CD4-positive, alpha-beta T cell treated with Interleukin-21 for 1 hour (primary cell): ENCODE results near the gene PANK1.

Source experiments
- DNase-seq: peaks from one replicate; pipeline ENCODE4 v3.0.0-alpha.2; 2020

The PANK1 gene

GRCh38 chr10:89615824-89616223 is 29.2 kb downstream of the PANK1 start:
- no peak for DNase-seq

- peak; percentile 29 for DNase-seq
Observed at GRCh38 chr10:89615112-89615511, 29.9 kb downstream of the PANK1 start.

- no peak for DNase-seq
Observed at GRCh38 chr10:89613582-89613981, 31.5 kb downstream of the PANK1 start.

GRCh38 chr10:89611282-89611681 is 33.8 kb downstream of the PANK1 start:
- DNase-seq, result no peak

GRCh38 chr10:89609833-89610346 is 35.2 kb downstream of the PANK1 start:
- no peak for DNase-seq

GRCh38 chr10:89604200-89604599 is 40.8 kb downstream of the PANK1 start:
- DNase-seq, result no peak

- DNase-seq, result no peak
Observed at GRCh38 chr10:89602919-89603318, 42.1 kb downstream of the PANK1 start.

GRCh38 chr10:89601728-89602361 is 43.2 kb downstream of the PANK1 start:
- no peak for DNase-seq

GRCh38 chr10:89600041-89600440 is 45.0 kb downstream of the PANK1 start:
- DNase-seq, result no peak

- DNase-seq, result no peak
Observed at GRCh38 chr10:89593043-89593442, 52.0 kb downstream of the PANK1 start.

- no peak for DNase-seq
Observed at GRCh38 chr10:89592539-89592938, 52.5 kb downstream of the PANK1 start.

GRCh38 chr10:89591796-89592271 is 53.2 kb downstream of the PANK1 start:
- no peak for DNase-seq

- DNase-seq, result no peak
Observed at GRCh38 chr10:89591111-89591795, 53.8 kb downstream of the PANK1 start.

GRCh38 chr10:89590326-89590725 is 54.7 kb downstream of the PANK1 start:
- no peak for DNase-seq

GRCh38 chr10:89589101-89589720 is 55.8 kb downstream of the PANK1 start:
- no peak for DNase-seq

- no peak for DNase-seq
Observed at GRCh38 chr10:89588671-89589070, 56.4 kb downstream of the PANK1 start.

- DNase-seq, result no peak
Observed at GRCh38 chr10:89582022-89582421, 63.0 kb downstream of the PANK1 start.

- no peak for DNase-seq
Observed at GRCh38 chr10:89580243-89580642, 64.8 kb downstream of the PANK1 start.

- no peak for DNase-seq
Observed at GRCh38 chr10:89576696-89577095, 68.3 kb downstream of the PANK1 start.

GRCh38 chr10:89576022-89576421 is 69.0 kb downstream of the PANK1 start:
- no peak for DNase-seq

GRCh38 chr10:89575031-89575430 is 70.0 kb downstream of the PANK1 start:
- no peak for DNase-seq

GRCh38 chr10:89574368-89574767 is 70.7 kb downstream of the PANK1 start:
- DNase-seq, result no peak

GRCh38 chr10:89567576-89568245 is 77.3 kb downstream of the PANK1 start:
- no peak for DNase-seq
